GM18868 (cell line): ENCODE results near the gene CHST1.

Source experiments
- ATAC-seq: cut with Tn5 transposase; IDR thresholded peaks from one replicate; pipeline ENCODE4 v1.9.1; 2021; ENCODE audit warnings: mild to moderate bottlenecking, moderate library complexity; ENCODE audit not compliant: unreplicated experiment

CHST1 gene, protein sequence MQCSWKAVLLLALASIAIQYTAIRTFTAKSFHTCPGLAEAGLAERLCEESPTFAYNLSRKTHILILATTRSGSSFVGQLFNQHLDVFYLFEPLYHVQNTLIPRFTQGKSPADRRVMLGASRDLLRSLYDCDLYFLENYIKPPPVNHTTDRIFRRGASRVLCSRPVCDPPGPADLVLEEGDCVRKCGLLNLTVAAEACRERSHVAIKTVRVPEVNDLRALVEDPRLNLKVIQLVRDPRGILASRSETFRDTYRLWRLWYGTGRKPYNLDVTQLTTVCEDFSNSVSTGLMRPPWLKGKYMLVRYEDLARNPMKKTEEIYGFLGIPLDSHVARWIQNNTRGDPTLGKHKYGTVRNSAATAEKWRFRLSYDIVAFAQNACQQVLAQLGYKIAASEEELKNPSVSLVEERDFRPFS

DNA sequence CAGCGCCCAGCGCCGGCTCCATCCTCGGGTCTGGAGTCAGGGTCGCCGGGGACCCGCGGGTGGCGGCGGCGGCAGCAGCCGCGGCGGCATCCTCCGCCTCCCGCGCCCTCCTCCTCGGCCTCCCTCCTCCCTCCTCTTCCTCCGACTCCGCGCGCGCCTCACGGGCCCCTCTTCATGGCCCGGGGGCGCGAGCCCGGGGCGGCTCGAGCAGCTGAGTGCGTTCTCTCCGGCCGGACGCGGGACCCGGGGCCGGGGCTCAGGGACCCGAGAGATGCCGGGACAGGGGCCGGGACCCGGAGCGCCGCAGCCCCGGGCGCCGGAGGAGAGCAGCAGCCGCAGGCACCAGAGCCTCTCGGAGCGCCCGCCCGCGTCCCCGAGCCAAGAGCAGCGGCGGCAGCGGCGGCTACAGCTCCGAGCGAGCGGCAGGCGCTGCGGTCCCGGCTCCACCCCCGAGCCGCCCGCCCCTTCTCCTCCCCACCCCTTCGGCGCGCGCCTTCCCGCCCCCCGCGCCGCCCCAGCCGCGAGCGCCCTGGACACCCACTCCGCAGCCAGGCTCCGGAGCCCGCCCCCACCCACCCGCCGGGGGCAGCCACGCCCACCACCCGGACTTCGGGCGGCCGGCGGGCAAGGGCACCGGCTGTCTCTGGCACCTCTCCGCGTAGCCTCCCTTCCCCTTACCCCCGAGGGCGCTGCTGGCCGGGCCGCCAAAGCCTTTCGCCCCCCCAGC, at the start of gene CHST1:
TSS of gene CHST1 (minus strand) at position 417 of the 727 bp plus-strand sequence. CDS start 14,699 bp downstream, outside the sequence.
- no peak for ATAC-seq

- no peak for ATAC-seq
These were observed 48.2 kb upstream of the CHST1 start for GRCh38 chr11:45713573-45713972.

- no peak for ATAC-seq
These were observed 45.1 kb upstream of the CHST1 start for GRCh38 chr11:45710561-45710960.

DNA sequence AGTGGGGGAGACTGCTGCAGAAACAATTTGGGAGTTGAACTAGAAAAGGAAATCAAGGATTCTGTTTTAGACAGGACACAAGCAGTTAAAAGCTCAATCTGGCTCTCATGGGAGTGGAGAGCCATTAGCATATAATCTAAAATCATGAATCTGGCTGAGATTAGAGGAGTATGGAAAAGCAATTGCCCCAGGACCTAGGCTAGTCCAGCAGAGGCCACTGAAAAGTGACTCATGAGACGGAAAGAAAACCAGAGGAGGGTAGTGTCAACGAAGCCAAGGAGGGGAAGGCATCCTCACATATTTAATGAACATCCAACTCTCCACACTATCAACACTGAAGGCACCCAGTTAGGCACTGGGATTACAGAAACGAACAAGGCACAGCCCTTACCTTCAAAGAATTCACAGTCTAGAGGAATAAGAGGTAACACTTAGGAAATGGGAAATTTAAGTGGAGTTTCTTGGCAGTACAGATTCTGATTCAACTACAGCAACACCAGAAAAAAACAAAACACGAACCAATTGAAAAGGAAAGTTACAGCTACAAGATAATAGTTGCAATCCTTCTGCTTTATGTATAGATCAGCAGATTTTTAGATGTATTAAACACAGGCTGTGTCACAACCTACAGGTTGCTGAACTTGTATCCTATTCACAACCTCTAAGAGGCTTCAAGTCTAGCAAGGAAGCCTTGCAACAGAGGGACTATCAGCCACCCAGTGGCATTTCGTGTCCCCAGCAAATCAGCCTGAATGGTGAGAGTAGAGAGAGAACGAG, 43.7 kb upstream of the CHST1 start:
- no peak for ATAC-seq

- no peak for ATAC-seq
These were observed 39.2 kb upstream of the CHST1 start for GRCh38 chr11:45704635-45705034.

GRCh38 chr11:45704133-45704532, 38.7 kb upstream of the CHST1 start:
- ATAC-seq, result no peak

GRCh38 chr11:45702511-45702910, 37.1 kb upstream of the CHST1 start:
- no peak for ATAC-seq

DNA sequence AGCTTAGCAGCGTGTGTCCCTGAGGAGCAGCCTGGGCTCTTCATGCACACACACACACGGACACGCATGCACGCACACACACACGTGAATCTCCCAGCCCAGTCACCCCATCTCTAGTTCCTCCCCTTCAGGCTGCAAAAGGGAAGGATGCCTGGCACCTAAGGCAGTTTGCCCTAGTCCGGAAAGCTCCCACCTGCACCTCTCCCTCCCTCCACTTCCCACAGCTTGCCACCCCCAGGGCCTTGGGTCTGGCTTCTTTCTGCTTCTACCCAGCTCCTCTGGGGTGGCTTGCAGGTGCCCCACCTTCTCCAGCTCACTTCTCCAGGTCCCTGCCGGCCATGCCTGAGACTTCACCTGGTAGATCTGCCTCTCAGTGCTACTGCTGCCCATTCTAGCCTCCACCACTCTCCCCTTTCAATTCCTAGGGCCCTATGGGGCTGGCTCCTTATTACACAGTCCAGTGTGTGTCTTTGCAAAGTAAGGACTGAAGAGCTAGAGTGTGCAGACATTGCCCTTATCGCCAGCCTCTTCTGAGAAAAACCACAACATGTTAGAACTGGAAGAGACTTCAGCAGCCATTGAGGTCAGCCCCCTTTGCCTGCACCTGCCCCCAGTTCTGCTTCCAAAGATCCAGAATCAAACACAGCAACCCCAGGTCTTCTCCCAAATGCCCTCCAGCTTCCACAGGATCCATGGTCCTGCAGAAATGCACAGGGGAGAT, 33.5 kb upstream of the CHST1 start:
- ATAC-seq, result no peak

- ATAC-seq, result no peak
These were observed 27.5 kb upstream of the CHST1 start for GRCh38 chr11:45692808-45693453.

- no peak for ATAC-seq
These were observed 23.1 kb upstream of the CHST1 start for GRCh38 chr11:45688472-45689033.

GRCh38 chr11:45687836-45688235, 22.4 kb upstream of the CHST1 start:
- ATAC-seq, result no peak

- ATAC-seq, result no peak
These were observed 20.6 kb upstream of the CHST1 start for GRCh38 chr11:45685964-45686537.

- ATAC-seq, result no peak
These were observed 19.0 kb upstream of the CHST1 start for GRCh38 chr11:45684440-45684839.

- ATAC-seq, result no peak
These were observed 18.0 kb upstream of the CHST1 start for GRCh38 chr11:45683271-45684058.

GRCh38 chr11:45679806-45680205, 14.4 kb upstream of the CHST1 start:
- no peak for ATAC-seq

DNA sequence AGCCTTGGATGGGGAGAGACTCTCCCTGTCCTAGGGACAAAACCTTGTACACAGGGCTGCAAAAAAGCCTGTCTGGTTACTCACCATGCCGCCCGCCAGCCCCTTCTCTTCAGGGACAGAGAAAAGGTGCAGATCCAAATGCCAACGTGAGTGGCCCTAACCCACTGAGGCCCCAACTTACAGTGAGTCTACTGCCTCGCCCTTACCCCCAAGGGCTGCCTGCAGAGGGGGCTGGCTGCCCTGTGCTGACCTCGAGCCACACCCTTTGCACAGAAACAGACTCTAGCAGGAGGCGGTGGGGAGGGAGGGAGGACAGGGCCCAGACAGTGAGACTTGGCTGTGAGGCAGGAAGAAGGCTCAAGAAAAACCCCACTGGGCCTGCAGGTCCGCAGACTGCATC, 13.6 kb upstream of the CHST1 start:
- ATAC-seq, result no peak

- no peak for ATAC-seq
These were observed 12.5 kb upstream of the CHST1 start for GRCh38 chr11:45677770-45678512.

DNA sequence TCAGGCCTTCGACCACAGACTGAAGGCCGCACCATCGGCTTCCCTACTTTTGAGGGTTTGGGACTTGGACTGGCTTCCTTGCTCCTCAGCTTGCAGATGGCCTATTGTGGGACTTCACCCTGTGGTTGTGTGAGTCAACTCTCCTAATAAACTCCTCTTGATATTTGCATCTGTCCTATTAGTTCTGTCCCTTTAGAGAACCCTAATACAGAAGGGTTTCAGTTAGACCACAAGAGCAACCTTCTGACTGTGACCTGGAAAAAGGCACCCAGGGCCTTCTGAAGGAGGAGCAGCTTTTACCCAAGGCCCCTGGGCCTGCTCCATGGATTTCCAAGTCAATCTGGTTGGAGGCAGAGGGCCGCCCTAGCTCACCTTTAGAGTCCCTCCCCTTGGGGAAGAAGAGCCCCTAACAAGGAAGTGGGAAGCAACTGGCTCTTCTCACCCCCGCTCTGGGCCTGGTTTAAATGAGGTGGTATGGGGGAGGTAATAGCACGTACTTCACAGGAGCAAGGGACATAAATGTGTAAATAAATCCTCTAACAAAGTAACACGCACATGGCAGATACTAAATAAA, 11.2 kb upstream of the CHST1 start:
- ATAC-seq, result peak; percentile 90
